Hepatocyte (in vitro differentiated cells): ENCODE measurements around the gene CCDC73.

Experiments used
- EZH2 ChIP-seq: fragments of 200-600 bp; sonication (generic); IDR thresholded peaks from 2 replicates; pipeline ENCODE4 v1.6.1; 2016; ENCODE audit warnings: antibody characterized with exemption, mild to moderate bottlenecking, borderline replicate concordance
- EZH2phosphoT487 ChIP-seq: fragments of 200-600 bp; sonication (generic); IDR thresholded peaks from one replicate; pipeline ENCODE4 v1.6.1; 2018; ENCODE audit warnings: antibody characterized with exemption, mild to moderate bottlenecking, low read depth, moderate library complexity; ENCODE audit not compliant: unreplicated experiment, severe bottlenecking
- TF ChIP-seq, protein P1 (sequence below): fragments of 200-600 bp; sonication (generic); IDR thresholded peaks from 2 replicates; pipeline ENCODE4 v1.5.1; 2016; ENCODE audit warnings: antibody characterized with exemption, mild to moderate bottlenecking; ENCODE audit not compliant: poor library complexity

DNA sequence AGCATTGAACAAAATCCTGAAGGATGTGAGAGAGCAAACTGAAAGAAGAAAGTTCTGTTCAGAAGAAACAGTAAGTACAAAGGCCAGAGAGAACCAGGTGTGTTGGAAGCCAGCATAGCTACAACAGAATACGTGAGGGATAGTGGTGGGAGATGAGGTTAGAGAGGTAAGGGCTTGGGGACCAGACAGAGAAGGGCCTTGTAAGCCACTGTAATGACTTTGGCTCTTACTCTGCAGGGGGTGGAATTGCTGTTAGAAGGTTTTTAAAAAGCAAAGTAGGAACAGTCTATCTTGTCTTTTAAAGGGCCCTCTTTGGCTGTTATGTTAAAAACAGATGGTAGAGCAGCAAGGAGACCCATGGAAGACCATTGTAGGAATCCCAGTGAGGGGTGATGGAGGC lies 39.5 kb upstream of the CCDC73 start:
- TF ChIP-seq, protein P1, sequence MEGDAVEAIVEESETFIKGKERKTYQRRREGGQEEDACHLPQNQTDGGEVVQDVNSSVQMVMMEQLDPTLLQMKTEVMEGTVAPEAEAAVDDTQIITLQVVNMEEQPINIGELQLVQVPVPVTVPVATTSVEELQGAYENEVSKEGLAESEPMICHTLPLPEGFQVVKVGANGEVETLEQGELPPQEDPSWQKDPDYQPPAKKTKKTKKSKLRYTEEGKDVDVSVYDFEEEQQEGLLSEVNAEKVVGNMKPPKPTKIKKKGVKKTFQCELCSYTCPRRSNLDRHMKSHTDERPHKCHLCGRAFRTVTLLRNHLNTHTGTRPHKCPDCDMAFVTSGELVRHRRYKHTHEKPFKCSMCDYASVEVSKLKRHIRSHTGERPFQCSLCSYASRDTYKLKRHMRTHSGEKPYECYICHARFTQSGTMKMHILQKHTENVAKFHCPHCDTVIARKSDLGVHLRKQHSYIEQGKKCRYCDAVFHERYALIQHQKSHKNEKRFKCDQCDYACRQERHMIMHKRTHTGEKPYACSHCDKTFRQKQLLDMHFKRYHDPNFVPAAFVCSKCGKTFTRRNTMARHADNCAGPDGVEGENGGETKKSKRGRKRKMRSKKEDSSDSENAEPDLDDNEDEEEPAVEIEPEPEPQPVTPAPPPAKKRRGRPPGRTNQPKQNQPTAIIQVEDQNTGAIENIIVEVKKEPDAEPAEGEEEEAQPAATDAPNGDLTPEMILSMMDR: no peak
- TF ChIP-seq EZH2: no peak
- no peak for TF ChIP-seq EZH2phosphoT487
